OCI-LY7 (cell line): ENCODE results near the gene RPLP2. TPM values are rescaled to one million over a fixed set of nuclear protein-coding genes. Genes with fewer than 3 reads are reported as not detected.

Experiments
- BruUV-seq: library from RNA; stranded (reverse); fragments of 400-500 nt; replicated peaks from 2 replicates; lab custom pipeline; 2021; lab: Mats Ljungman, UMichigan
- CTCF ChIA-PET: fragments of 300-600 bp; sonication (Branson Sonifier 250); formaldehyde crosslinking; loops from one replicate; lab custom pipeline; 2022; ENCODE audit warnings: antibody characterized with exemption; ENCODE audit not compliant: unreplicated experiment; lab: Charles Lee
- POLR2A ChIA-PET: fragments of 300-600 bp; sonication (Branson Sonifier 250); formaldehyde crosslinking; loops from one replicate; lab custom pipeline; 2022; ENCODE audit warnings: antibody characterized with exemption; lab: Charles Lee
- DNase-seq: peaks from one replicate; pipeline ENCODE4 v3.0.0-alpha.2; 2015; ENCODE audit warnings: low spot score
- H2AFZ ChIP-seq: fragments of 200-600 bp; sonication (generic), shearing (Covaris generic); 2 replicates; pipeline ENCODE4 v1.6.1; 2014; ENCODE audit warnings: mild to moderate bottlenecking, antibody characterized with exemption, low read length, moderate library complexity
- H3K27ac ChIP-seq: fragments of 200-600 bp; sonication (generic); 2 replicates; pipeline ENCODE4 v1.5.1; 2014; ENCODE audit warnings: mixed run types, low read depth, mild to moderate bottlenecking, moderate library complexity, low read length, inconsistent platforms; ENCODE audit not compliant: poor library complexity, severe bottlenecking
- H3K36me3 ChIP-seq: fragments of 200-600 bp; sonication (generic); 2 replicates; pipeline ENCODE4 v1.6.1; 2014; ENCODE audit warnings: mild to moderate bottlenecking, antibody characterized with exemption, low read length, moderate library complexity, mixed read lengths; ENCODE audit not compliant: insufficient read depth
- H3K4me1 ChIP-seq: fragments of 200-600 bp; sonication (generic); 2 replicates; pipeline ENCODE4 v1.5.1; 2014; ENCODE audit warnings: mild to moderate bottlenecking, low read length; ENCODE audit not compliant: insufficient read depth, poor library complexity, severe bottlenecking
- H3K4me2 ChIP-seq: fragments of 200-600 bp; sonication (generic); 2 replicates; pipeline ENCODE4 v1.6.1; 2014; ENCODE audit warnings: mild to moderate bottlenecking, low read length
- H3K4me3 ChIP-seq: fragments of 200-600 bp; sonication (generic); 2 replicates; pipeline ENCODE4 v1.5.1; 2014; ENCODE audit warnings: mild to moderate bottlenecking, low read depth, low read length; ENCODE audit not compliant: poor library complexity, severe bottlenecking
- H3K79me2 ChIP-seq: fragments of 200-600 bp; sonication (generic); 2 replicates; pipeline ENCODE4 v1.6.1; 2016; ENCODE audit warnings: low read depth, mild to moderate bottlenecking, low read length, moderate library complexity, mixed read lengths; ENCODE audit not compliant: insufficient read depth
- H3K9me2 ChIP-seq: fragments of 200-600 bp; sonication (generic); 2 replicates; pipeline ENCODE4 v1.6.1; 2016; ENCODE audit warnings: mild to moderate bottlenecking, low read length, mixed read lengths; ENCODE audit not compliant: insufficient read depth
- H3K9me3 ChIP-seq: fragments of 200-600 bp; sonication (generic); 2 replicates; pipeline ENCODE4 v1.6.1; 2014; ENCODE audit warnings: mild to moderate bottlenecking, mixed run types, low read length, mixed read lengths
- H4K20me1 ChIP-seq: fragments of 200-600 bp; sonication (generic); 2 replicates; pipeline ENCODE4 v1.6.1; 2014; ENCODE audit warnings: mild to moderate bottlenecking, antibody characterized with exemption, low read length, moderate library complexity, mixed read lengths; ENCODE audit not compliant: insufficient read depth
- EZH2phosphoT487 ChIP-seq: fragments of 200-600 bp; sonication (generic); IDR thresholded peaks from 2 replicates; pipeline ENCODE4 v1.6.1; 2018; ENCODE audit warnings: low read depth, borderline replicate concordance, mild to moderate bottlenecking, mixed run types, antibody characterized with exemption, low read length, moderate library complexity, mixed read lengths
- intact Hi-C: fragments of 100-400 bp; cut with micrococcal nuclease; formaldehyde crosslinking; loops from one replicate; pipeline ENCODE4 v1.10.0; 2022; ENCODE audit not compliant: unreplicated experiment
- total RNA-seq, 2 experiments: library from RNA; depleted of rRNA in 1 of 2; stranded (reverse); fragments of >200 nt in 1 of 2; shearing (Covaris generic) in 1 of 2; gene quantifications; 2 replicates each; pipeline ENCODE4 v1.2.3, GENCODE V29; 2014 to 2022
- TF ChIP-seq, protein P1 (sequence below): fragments of 200-600 bp; sonication (generic); conservative IDR thresholded peaks from 2 replicates; pipeline ENCODE4 v1.5.1; 2014; ENCODE audit warnings: mild to moderate bottlenecking, antibody characterized with exemption, low read length, moderate library complexity, mixed read lengths

RPLP2 gene
- total RNA-seq, 2 experiments from 2014 or later = 1,564 to 3,147 TPM

DNA sequence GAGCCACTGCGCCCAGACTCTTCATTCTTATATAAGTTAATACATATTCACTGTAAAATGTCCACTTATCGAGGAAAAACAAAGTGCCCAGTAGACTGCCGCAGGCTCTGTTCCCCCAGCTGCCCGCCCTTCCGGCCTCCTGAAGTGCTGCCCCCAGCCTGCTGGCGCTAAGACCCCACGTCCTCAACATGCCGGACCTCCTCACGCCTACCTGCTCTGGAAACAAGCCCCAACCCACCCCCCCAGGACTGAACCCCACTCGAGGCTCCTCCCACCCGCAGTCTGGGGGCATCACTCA is 33.6 kb upstream of the RPLP2 start:
- no peak for TF ChIP-seq EZH2phosphoT487
- TF ChIP-seq, protein P1, sequence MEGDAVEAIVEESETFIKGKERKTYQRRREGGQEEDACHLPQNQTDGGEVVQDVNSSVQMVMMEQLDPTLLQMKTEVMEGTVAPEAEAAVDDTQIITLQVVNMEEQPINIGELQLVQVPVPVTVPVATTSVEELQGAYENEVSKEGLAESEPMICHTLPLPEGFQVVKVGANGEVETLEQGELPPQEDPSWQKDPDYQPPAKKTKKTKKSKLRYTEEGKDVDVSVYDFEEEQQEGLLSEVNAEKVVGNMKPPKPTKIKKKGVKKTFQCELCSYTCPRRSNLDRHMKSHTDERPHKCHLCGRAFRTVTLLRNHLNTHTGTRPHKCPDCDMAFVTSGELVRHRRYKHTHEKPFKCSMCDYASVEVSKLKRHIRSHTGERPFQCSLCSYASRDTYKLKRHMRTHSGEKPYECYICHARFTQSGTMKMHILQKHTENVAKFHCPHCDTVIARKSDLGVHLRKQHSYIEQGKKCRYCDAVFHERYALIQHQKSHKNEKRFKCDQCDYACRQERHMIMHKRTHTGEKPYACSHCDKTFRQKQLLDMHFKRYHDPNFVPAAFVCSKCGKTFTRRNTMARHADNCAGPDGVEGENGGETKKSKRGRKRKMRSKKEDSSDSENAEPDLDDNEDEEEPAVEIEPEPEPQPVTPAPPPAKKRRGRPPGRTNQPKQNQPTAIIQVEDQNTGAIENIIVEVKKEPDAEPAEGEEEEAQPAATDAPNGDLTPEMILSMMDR = no peak
- Histone ChIP-seq H3K4me1 (peaks cover 22% of the 10 kb centered on the region), H3K27ac (peak overlapping the region; percentile 57), H3K9me3 (no peaks in the 10 kb centered on the region), H3K9me2 (no peaks in the 10 kb centered on the region), H3K79me2 (peaks cover 32% of the 10 kb centered on the region), H3K4me2 (peak overlapping the region; percentile 90), H2AFZ (no peak overlapping the region), H3K4me3 (peak overlapping the region; percentile 95), H4K20me1 (no peaks in the 10 kb centered on the region), H3K36me3 (peaks cover 38% of the 10 kb centered on the region)
- no TSS peak for BruUV-seq
- no peak for DNase-seq
- ChIA-PET POLR2A (interaction anchor here (0.6 to 2.2 kb wide), 3 partner anchors 20 to 31 kb away, joined by 4 to 9 read pairs (median 5); partner anchors contain the start of gene TALDO1), CTCF (interaction anchor here (0.6 to 1.2 kb wide), 3 partner anchors 30 to 116 kb away, joined by 3 to 8 read pairs (median 3); no protein-coding TSS in a partner anchor)
- intact Hi-C loops = loop anchor here (1.0 to 2.0 kb wide), 2 partner anchors 21 to 29 kb away; partner anchors contain the start of gene TALDO1

DNA sequence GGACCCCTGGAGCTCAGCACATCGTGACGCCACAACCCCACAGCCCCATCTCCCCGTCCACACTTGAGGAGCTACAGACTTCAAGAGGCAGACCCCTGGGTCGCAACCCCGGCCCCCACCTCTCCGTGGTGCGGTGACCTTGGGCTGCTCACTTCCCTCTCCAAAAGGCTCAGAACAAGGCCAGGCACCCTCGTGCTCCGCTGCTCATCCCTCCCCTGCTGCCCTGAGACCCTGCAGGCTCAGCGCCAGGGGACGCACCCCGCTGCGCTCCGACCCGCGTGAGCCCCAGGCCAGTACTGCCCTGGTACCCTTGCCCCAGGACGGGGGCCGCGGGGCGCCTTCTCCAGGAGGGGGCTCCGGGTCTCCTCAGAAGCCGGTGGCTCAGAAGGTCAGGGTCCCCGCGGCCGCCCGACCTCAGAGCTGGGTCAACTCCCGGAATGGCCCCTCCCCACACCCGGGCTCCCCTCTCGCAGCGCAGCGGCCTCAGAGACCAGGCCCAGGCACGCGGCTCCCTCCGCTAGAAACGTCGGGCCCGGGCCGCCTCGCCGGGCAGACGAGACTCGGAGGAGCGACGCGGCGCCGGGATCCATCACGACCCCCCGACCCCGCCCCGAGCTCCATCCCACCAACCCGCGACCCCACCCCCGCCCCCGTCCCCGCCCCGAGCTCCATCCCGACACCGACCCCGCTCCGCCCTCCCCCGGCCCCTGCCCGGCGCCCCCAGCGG is 33.0 kb upstream of the RPLP2 start:
- H3K9me3 ChIP-seq = no peaks in the 10 kb centered on the region
- DNase-seq = peak; percentile 71
- no peaks in the 10 kb centered on the region for H4K20me1 ChIP-seq
- peaks cover 33% of the 10 kb centered on the region for H3K36me3 ChIP-seq
- H3K4me2 ChIP-seq = peak overlapping the region; percentile 90
- H3K9me2 ChIP-seq = no peaks in the 10 kb centered on the region
- H3K4me1 ChIP-seq = peaks cover 22% of the 10 kb centered on the region
- CTCF ChIA-PET = interaction anchor here (0.6 to 1.2 kb wide), 2 partner anchors 29 to 116 kb away, joined by 3 read pairs; no protein-coding TSS in a partner anchor
- no peak overlapping the region for H2AFZ ChIP-seq
- peaks cover 32% of the 10 kb centered on the region for H3K79me2 ChIP-seq
- TF ChIP-seq EZH2phosphoT487 = no peak
- TF ChIP-seq, protein P1 = peak; percentile 31; the same call in 1 of the 2 replicates
- POLR2A ChIA-PET = interaction anchor here (0.6 to 2.2 kb wide), 5 partner anchors 20 to 148 kb away, joined by 3 to 9 read pairs (median 5); partner anchors contain the start of genes DEAF1 and TALDO1
- BruUV-seq = no TSS peak
- intact Hi-C loops = loop anchor here (1.0 to 2.0 kb wide), 2 partner anchors 20 to 29 kb away; partner anchors contain the start of gene TALDO1
- H3K27ac ChIP-seq = peak overlapping the region; percentile 57
- H3K4me3 ChIP-seq = peak overlapping the region; percentile 95
